ENCODE data around the gene SLC1A1.
A peak's percentile ranks its signal among the peaks of the same experiment; 100 is the strongest.

DNA sequence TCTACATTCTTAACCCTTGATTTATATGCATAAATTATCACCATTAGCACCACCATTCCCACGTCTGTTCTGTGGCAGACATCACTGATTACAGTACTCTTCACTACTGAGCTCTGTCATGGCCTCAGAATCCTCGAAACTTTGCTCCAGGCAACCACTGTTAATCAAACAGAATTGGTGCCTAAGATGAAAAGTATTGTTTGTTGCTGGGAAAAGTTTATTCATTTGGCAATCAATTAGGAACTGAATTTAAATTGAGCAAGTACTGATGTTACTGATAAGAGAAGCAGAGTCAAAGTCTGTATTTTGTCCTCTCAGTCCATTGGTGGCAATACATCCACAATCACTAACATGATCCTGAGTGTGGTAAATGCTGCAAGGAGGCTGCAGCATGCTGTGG is 12.8 kb downstream of the SLC1A1 start:
- TF ChIP-seq, protein P1, sequence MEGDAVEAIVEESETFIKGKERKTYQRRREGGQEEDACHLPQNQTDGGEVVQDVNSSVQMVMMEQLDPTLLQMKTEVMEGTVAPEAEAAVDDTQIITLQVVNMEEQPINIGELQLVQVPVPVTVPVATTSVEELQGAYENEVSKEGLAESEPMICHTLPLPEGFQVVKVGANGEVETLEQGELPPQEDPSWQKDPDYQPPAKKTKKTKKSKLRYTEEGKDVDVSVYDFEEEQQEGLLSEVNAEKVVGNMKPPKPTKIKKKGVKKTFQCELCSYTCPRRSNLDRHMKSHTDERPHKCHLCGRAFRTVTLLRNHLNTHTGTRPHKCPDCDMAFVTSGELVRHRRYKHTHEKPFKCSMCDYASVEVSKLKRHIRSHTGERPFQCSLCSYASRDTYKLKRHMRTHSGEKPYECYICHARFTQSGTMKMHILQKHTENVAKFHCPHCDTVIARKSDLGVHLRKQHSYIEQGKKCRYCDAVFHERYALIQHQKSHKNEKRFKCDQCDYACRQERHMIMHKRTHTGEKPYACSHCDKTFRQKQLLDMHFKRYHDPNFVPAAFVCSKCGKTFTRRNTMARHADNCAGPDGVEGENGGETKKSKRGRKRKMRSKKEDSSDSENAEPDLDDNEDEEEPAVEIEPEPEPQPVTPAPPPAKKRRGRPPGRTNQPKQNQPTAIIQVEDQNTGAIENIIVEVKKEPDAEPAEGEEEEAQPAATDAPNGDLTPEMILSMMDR (IDR thresholded peaks at IDR 0.05), result no peak
- peak; percentile 30 for TF ChIP-seq POLR2A (IDR thresholded peaks at IDR 0.05)
